Right lobe of liver (tissue), 6 donors: ENCODE results near the gene MNT. TPM values are rescaled to one million over a fixed set of nuclear protein-coding genes. Genes with fewer than 3 reads are reported as not detected.

ENCODE experiments used
- ATAC-seq, 4 donors: fragments of 200-7000 bp; cut with Tn5 transposase; one replicate each; pipeline ENCODE4 v1.9.1; 2020; ENCODE audit warnings: mild to moderate bottlenecking in 4 of 4, moderate library complexity in 4 of 4
- DNase-seq, 3 donors: peaks; one replicate each; pipeline ENCODE4 v3.0.0-alpha.2; 2020
- H3K27ac ChIP-seq, 3 donors: fragments of 200-600 bp; one replicate each; pipeline ENCODE4 v1.8.0; 2022
- H3K27me3 ChIP-seq, 2 donors: fragments of 200-600 bp; one replicate each; pipeline ENCODE4 v1.8.0; 2022
- H3K36me3 ChIP-seq, 4 donors: fragments of 200-600 bp; sonication (generic) in 1 of 4; one replicate each; pipeline versions ENCODE4 v1.5.1 to v1.8.0; 2017 to 2022; ENCODE audit warnings: control low read depth in 1 of 4
- H3K4me1 ChIP-seq, 4 donors: fragments of 200-600 bp; sonication (generic) in 1 of 4; one replicate each; pipeline versions ENCODE4 v1.5.1 to v1.8.0; 2017 to 2022; ENCODE audit warnings: control low read depth in 1 of 4
- H3K4me3 ChIP-seq, 3 donors: fragments of 200-600 bp; one replicate each; pipeline ENCODE4 v1.8.0; 2022
- H3K9me3 ChIP-seq, 4 donors: fragments of 200-600 bp; sonication (generic) in 1 of 4; one replicate each; pipeline versions ENCODE4 v1.5.1 to v1.8.0; 2017 to 2022; ENCODE audit warnings: control low read depth in 1 of 4
- CTCF ChIP-seq, 4 donors: fragments of 200-600 bp in 3 of 4; fragments of 450-650 bp in 1 of 4; IDR thresholded peaks; one replicate each; pipeline versions ENCODE4 v1.5.1 to v1.8.0; 2016 to 2022; ENCODE audit warnings: antibody characterized with exemption in 4 of 4, mild to moderate bottlenecking in 2 of 4
- POLR2A ChIP-seq: fragments of 450-650 bp; IDR thresholded peaks from one replicate; pipeline ENCODE4 v1.6.1; 2017; ENCODE audit warnings: antibody characterized with exemption, mild to moderate bottlenecking
- WGBS: methylation state at CpG from one replicate; pipeline ENCODE4 v1.1.6; 2018; ENCODE audit warnings: low coverage, low lambda C conversion rate; ENCODE audit not compliant: insufficient coverage; ENCODE audit errors: missing lambda C conversion rate; 5-methylcytosine and 5-hydroxymethylcytosine counted together
- intact Hi-C, 2 donors: fragments of 100-400 bp; cut with DNase I; formaldehyde crosslinking; loops; one replicate each; pipeline versions ENCODE4 v1.11.2 to v1.14.1; 2022
- total RNA-seq, 6 experiments: library from RNA; depleted of rRNA in 2 of 6; stranded (reverse); fragments of >200 nt in 2 of 6; fragmentation: NEBNext Ultra II Directional in 3 of 6; extraction: Animal tissue kit (Norgen Biotek cat#: 25700) in 3 of 6; gene quantifications; one replicate each; pipeline versions ENCODE4 v1.1.0 to v1.2.4, GENCODE V29; 2016 to 2023
- donor health status: DM: no; HTN: yes; CAD: no.
- donor health status: DM: no; HTN: no; CAD: no.
- donor health status: DM: no; HTN: no; CAD: no.
- donor health status: DM: no; HTN: yes; CAD: no.
- donor health status: DM: no; HTN: yes; CAD: no.

MNT gene
- total RNA-seq, 6 experiments from 2014 or later: 3.3 to 12.6 (median 7.0) TPM

GRCh38 chr17:2376107-2376506, 24.8 kb downstream of the MNT start:
- intact Hi-C loops: no loop called here
- Histone ChIP-seq H3K4me1 (no peaks in the 10 kb centered on the region), H3K27ac (no peak overlapping the region), H3K9me3 (no peaks in the 10 kb centered on the region), H3K4me3 (no peak overlapping the region), H3K36me3 (peaks cover 0 to 2% (median 0%) of the 10 kb centered on the region in 4 donors), H3K27me3 (no peaks in the 10 kb centered on the region)
- ATAC-seq (no peak), DNase-seq (no peak)
- TF ChIP-seq CTCF (IDR thresholded peaks at IDR 0.05) (no peak), POLR2A (no peak)
- 93% methylated on average over 5 of the region's 14 CpGs for WGBS

GRCh38 chr17:2375406-2375805, 25.5 kb downstream of the MNT start:
- no peak for TF ChIP-seq CTCF (IDR thresholded peaks at IDR 0.05)
- no peak for TF ChIP-seq POLR2A
- ATAC-seq (no peak), DNase-seq (no peak)
- Histone ChIP-seq H3K36me3 (peaks cover 0 to 2% (median 0%) of the 10 kb centered on the region in 4 donors), H3K27me3 (no peaks in the 10 kb centered on the region), H3K4me1 (no peaks in the 10 kb centered on the region), H3K27ac (no peak overlapping the region), H3K4me3 (no peak overlapping the region), H3K9me3 (no peaks in the 10 kb centered on the region)
- intact Hi-C loops: no loop called here
- no CpG with 5 or more reads among the region's 19 CpGs for WGBS

DNA sequence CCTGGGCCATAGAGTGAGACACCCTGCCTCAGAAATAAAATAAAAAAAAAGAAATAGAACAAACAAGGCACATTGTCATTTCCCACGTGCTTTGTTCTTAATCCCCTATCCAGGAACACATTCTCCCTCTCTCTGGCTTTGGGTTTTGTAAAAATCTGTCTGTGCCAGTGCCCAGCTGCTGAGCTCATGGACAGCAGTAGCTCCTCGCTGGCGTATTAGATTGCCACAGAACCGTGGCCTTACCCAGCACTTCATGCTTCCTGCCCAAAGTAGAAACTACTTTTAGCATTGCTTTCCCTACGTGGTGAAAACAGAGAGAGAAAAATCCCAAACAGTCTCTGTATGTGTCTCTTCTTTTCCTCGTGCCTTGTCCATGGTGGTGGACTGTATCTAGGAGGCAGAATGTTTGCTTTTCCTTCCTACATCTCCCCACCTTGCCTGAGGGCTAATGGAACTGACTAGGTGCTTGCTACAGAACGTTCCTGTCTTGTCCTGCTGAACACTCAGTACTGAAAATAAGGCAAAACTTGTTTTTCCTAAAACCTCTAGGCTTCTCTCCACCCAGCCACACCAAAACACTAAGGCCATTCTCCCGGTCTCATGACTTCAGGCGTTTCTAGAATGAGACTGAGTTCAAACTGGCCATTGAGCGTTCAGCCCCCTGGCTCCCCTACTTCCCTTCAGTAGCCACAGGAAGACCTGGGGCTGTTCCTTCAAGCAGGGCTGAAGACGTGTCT, 26.1 kb downstream of the MNT start:
- Histone ChIP-seq H3K4me1 (no peaks in the 10 kb centered on the region), H3K4me3 (no peak overlapping the region), H3K27ac (no peak overlapping the region), H3K27me3 (no peaks in the 10 kb centered on the region), H3K36me3 (peaks cover 0 to 2% (median 0%) of the 10 kb centered on the region in 4 donors), H3K9me3 (no peaks in the 10 kb centered on the region)
- no peak for ATAC-seq
- TF ChIP-seq POLR2A (no peak), CTCF (IDR thresholded peaks at IDR 0.05) (no peak)
- intact Hi-C loops: no loop called here
- no peak for DNase-seq
- 78% methylated on average over 8 of the region's 11 CpGs for WGBS

- TF ChIP-seq POLR2A (no peak), CTCF (IDR thresholded peaks at IDR 0.05) (no peak)
- DNase-seq: no peak
- no CpG with 5 or more reads among the region's 18 CpGs for WGBS
Measured at GRCh38 chr17:2373179-2373578, 27.7 kb downstream of the MNT start.

More at GRCh38 chr17:2373179-2373578, 27.7 kb downstream of the MNT start:
- intact Hi-C loops: no loop called here
- Histone ChIP-seq H3K27me3 (no peaks in the 10 kb centered on the region), H3K36me3 (peaks cover 0 to 2% (median 0%) of the 10 kb centered on the region in 4 donors), H3K4me1 (no peaks in the 10 kb centered on the region), H3K4me3 (no peak overlapping the region), H3K27ac (no peak overlapping the region), H3K9me3 (no peaks in the 10 kb centered on the region)
- ATAC-seq: no peak
